HG02840 (cell line): ENCODE measurements around the gene TEK.
"Not testable (repeated sequence)": the region's sequence is repeated elsewhere in the genome, so short reads cannot be mapped to it uniquely, and the experiment has no call there.

Experiments
- ATAC-seq: cut with Tn5 transposase; IDR thresholded peaks from one replicate; pipeline ENCODE4 v1.9.1; 2021; ENCODE audit warnings: mild to moderate bottlenecking, moderate library complexity, moderate number of reproducible peaks; ENCODE audit not compliant: unreplicated experiment, low FRiP score

Gene TEK

DNA sequence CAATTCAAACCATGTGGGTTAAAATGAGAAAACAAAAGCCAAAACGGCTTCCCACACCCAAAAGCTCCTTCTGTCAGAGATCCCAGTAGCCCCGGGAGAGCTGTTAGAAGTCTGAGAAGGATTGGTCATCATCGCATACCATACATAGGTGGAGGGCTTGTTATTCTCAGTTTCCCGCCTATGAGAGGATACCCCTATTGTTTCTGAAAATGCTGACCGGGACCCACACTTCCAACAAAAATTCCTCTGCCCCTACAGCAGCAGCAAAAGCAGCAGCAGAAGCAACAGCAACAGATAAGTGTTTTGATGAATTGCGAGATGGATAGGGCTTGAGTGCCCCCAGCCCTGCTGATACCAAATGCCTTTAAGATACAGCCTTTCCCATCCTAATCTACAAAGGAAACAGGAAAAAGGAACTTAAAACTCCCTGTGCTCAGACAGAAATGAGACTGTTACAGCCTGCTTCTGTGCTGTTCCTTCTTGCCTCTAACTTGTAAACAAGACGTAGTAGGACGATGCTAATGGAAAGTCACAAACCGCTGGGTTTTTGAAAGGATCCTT lies at the start of gene TEK:
TSS of gene TEK (plus strand) at position 245 of the 561 bp plus-strand sequence. CDS start 366 bp downstream, outside the sequence.
- no peak for ATAC-seq

DNA sequence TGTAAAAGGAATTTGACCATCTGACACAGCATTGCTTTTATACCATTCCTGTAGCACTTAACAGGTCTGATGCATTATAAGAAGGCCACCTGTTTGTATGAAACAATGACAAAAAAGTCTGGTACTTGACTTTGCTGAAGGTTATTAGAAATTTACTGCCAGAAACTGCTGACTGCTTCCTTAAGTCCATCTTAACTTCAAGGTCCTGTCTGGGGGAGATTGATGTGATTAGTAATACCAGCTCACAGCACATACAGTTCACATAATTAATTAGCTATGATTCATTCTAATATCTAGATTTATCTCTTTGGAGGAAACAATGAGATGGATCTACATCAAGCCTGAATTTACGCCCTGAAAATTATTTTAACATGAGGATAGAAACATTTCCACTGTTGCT lies 49.6 kb upstream of the TEK start:
- no peak for ATAC-seq

- no peak for ATAC-seq
These were observed 49.1 kb upstream of the TEK start for GRCh38 chr9:27059907-27060306.

GRCh38 chr9:27065288-27065687 lies 43.7 kb upstream of the TEK start:
- ATAC-seq = no peak

GRCh38 chr9:27073841-27074728 lies 34.9 kb upstream of the TEK start:
- ATAC-seq = no peak

DNA sequence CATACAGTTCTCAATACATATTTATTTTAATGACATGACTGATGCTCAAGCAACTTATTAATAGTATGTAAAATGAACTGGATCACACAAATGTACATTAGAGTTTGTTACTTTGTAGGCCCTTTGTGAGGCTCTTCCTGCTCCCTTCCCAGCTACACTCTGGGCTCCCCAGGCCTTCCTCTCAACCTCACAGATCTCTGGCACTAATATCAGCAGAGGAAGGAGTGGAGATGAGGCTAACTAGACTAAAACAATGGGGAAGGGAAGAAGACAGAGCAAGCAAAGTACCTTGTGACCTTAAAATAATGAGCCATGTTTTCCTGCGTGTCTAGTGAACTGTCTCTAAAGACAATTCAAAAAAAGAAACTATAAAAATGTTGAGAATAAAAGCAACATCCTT lies 30.3 kb upstream of the TEK start:
- no peak for ATAC-seq

DNA sequence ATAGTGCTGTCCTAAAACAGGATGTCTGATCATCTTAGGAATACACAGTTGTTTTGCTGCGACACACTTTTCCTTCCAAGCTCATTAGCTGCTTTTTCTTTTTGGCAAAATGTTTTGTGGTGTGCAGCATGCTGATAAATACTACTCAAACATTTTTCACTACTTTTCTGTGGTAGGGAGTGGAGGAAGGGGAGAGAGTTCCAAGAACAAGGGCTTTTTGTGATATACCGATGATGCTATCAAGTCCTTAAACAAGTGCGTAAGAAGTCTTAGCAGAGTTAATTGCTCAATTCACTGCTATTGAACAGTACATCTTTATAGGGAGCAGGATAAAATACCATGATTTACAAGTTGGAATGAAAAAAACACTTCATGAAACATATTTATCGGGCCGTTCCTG lies 23.6 kb upstream of the TEK start:
- ATAC-seq = no peak

DNA sequence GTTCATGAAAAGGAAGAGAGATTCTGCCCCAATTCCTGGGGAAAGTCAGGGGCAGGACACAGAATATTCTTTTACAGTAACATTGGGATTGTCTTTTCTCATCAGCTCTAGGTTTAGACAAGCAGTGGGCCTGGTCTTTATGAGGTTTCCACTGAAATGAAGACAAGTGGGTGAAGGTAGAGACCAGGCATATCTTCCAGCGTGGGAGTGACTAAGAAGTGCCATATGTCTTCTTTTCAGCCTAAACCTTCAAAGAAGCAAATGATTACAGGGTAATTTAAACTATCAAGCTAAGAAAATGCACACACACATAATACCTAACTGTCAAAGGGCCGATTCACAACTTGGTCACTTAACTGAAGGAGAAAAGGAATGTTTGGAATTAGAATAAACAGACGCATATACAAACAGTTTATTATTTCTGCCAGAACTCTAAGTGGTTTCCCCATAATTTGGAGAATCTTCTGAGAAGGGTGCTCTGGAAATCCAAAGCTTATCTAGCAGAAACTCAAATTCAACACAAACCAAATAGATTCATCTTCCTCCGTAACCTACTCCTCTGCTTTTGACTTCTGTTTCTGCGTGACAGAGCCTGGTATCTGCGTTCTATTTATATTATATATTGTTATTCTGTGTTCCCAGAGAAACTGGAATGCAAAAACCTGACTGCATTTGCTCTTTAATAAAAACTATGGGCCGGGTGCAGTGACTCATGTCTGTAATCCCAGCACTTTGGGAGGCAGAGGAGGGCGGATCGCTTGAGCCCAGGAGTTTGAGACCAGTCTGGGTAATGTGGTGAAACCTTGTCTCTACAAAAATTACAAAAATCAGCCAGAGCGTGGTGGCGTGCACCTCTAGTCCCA lies 22.0 kb upstream of the TEK start:
- ATAC-seq = no peak

GRCh38 chr9:27088981-27089380 lies 20.0 kb upstream of the TEK start:
- ATAC-seq = no peak

GRCh38 chr9:27089706-27090105 lies 19.3 kb upstream of the TEK start:
- no peak for ATAC-seq

DNA sequence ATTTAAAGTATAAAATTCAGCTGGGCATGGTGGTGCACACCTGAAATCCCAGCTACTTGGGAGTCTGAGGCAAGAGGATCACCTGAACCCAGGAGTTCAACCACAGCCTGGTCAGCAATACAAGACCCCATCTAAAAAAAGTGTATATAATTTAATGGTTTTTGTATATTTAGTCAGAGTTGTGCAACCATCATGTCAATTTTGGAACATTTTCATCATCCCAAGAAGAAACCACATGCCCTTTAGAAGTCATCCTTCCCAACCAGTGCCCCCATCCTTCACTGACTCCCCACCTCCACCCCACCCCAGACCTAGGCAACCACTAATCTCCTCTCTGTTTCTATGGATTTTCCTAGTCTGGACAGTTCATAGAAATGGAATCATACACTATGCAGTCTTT lies 18.8 kb upstream of the TEK start:
- ATAC-seq = no peak

DNA sequence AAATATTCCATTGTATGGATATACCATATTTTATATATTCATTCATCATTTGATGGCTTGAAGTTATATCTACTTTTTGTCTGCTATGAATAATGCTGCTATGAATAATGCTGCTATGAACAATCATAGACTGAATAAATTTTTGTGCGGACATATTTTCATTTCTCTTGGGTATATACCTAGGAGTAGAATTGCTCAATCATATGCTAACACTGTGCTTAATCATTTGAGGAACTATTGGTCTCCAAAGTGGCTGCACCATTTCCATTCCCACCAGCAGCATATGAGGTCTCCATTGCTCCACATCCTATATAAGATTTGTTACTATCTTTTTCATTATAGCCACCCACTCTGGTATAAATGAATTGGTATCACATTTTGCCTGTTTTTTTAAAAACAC lies 18.3 kb upstream of the TEK start:
- no peak for ATAC-seq

DNA sequence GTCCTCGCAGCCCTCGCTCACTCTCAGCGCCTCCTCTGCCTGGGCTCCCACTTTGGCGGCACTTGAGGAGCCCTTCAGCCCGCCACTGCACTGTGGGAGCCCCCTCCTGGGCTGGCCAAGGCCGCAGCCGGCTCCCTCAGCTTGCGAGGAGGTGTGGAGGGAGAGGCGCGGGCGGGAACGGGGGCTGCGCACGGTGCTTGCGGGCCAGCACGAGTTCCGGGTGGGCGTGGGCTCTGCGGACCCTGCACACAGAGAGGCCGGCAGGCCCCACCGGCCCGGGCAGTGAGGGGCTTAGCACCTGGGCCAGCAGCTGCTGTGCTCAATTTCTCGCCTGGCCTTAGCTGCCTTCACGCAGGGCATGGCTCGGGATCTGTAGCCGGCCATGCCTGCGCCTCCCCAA lies 16.5 kb upstream of the TEK start:
- ATAC-seq = not testable (repeated sequence)

GRCh38 chr9:27093384-27094067 lies 15.5 kb upstream of the TEK start:
- not testable (repeated sequence) for ATAC-seq

DNA sequence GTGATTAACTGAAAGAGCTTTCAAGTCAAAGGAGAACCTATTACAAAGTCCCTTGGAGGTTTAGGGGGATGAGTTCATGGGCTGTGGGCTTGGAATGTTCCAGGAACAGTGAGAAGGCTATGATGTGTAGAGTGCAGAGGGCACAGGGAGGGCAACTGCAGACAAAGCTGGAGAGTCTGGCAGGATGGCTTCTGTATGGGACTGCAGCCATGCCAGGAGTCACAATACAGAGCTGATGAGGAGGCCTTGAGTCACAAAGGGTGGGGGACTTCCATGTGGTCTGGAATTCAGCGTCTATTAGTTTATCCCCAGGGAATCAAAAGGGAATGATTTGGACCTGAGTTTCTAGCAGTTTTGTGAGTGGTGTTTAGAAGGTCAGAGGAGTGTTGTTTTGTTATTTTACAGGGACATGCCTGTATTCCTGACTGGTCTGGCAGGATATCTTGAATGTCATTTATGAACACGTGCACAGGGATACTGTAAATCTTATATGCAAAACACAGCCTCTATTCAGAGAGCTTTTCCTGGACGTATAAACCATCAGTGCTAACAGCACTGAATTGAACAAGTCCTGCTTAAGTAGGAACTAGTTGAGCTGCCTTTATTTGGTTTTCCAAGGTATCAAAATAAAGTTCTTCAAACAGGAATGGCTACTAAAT lies 14.3 kb upstream of the TEK start:
- ATAC-seq = no peak

DNA sequence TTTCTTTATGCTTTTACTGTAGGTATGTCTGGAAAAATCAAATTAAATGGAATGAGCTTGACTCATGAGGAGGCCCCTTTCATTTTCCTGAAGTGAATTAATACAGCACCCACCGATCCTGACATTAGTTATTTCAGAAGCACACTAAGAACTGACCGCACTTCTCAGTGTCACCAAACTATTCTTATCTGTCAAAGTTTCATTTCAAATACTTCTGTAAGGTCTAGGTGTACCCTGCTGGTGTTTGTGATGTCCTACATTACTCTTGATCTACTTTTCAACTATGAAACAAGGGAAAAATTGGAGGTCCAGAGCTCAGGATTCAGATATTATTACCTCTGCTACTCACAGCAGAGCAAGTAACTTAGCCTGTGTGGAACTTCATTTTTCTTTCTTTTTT lies 1.8 kb upstream of the TEK start:
- ATAC-seq = no peak

GRCh38 chr9:27109621-27110020 lies 596 bp downstream of the TEK start:
- ATAC-seq = no peak

GRCh38 chr9:27110181-27110580 lies 1.2 kb downstream of the TEK start:
- ATAC-seq = no peak

- no peak for ATAC-seq
These were observed 3.2 kb downstream of the TEK start for GRCh38 chr9:27112235-27112634.

DNA sequence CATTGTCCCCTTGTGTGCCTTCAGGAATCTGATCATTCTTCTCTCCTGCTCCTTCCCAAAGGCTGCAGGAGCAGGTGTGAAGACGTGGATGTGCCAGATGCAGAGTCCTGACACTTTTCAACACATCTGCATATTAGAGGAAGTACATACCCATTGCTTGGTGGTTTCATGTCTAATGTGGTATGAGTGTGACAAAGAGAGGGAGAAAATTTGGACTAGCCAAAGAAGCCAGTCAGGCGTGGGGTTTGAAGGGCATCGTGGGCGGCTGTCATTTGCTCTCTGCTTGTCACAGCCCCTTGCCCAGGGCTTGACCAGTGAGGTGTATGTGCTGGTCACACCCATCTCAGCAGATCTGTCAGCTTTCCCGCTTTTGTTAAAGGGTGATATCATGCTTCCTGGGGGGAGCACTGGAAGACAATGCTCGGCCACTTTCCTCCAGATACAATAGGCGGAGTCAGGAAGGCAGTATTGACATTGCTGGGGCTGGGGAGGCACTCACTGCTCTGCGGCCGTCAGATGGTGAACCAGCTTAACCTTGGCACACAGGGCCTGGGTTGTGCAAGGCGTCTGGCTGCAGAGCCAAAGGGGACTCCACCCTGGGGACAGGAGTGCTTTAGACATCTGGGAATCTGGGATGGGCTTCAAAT lies 8.6 kb downstream of the TEK start:
- ATAC-seq = no peak
